NCI-H345 treated with DMSO at 0.1 percent for 48 hours (cell line): ENCODE data around the gene ZNF488.

ENCODE experiments used
- DNase-seq: peaks from one replicate; lab custom pipeline; 2025; ENCODE audit not compliant: unreplicated experiment; lab: John Stamatoyannopoulos, UW

The ZNF488 gene

DNA sequence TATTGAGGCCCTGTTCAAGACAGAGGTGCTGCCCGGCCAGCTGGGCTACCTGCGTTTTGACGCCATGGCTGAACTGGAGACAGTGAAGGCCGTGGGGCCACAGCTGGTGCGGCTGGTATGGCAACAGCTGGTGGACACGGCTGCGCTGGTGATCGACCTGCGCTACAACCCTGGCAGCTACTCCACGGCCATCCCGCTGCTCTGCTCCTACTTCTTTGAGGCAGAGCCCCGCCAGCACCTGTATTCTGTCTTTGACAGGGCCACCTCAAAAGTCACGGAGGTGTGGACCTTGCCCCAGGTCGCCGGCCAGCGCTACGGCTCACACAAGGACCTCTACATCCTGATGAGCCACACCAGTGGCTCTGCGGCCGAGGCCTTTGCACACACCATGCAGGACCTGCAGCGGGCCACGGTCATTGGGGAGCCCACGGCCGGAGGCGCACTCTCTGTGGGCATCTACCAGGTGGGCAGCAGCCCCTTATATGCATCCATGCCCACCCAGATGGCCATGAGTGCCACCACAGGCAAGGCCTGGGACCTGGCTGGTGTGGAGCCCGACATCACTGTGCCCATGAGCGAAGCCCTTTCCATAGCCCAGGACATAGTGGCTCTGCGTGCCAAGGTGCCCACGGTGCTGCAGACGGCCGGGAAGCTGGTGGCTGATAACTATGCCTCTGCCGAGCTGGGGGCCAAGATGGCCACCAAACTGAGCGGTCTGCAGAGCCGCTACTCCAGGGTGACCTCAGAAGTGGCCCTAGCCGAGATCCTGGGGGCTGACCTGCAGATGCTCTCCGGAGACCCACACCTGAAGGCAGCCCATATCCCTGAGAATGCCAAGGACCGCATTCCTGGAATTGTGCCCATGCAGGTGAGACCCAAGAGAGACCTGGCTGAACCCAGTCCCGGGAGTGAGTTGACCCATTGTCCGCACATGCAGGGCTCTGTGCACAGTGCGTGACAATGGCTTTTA is 33.1 kb downstream of the ZNF488 start:
- no peak for DNase-seq

DNA sequence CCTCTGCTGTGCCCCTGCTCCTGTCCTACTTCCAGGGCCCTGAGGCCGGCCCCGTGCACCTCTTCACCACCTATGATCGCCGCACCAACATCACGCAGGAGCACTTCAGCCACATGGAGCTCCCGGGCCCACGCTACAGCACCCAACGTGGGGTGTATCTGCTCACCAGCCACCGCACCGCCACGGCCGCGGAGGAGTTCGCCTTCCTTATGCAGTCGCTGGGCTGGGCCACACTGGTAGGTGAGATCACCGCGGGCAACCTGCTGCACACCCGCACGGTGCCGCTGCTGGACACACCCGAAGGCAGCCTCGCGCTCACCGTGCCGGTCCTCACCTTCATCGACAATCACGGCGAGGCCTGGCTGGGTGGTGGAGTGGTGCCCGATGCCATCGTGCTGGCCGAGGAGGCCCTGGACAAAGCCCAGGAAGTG is 34.1 kb downstream of the ZNF488 start:
- DNase-seq, result no peak

DNA sequence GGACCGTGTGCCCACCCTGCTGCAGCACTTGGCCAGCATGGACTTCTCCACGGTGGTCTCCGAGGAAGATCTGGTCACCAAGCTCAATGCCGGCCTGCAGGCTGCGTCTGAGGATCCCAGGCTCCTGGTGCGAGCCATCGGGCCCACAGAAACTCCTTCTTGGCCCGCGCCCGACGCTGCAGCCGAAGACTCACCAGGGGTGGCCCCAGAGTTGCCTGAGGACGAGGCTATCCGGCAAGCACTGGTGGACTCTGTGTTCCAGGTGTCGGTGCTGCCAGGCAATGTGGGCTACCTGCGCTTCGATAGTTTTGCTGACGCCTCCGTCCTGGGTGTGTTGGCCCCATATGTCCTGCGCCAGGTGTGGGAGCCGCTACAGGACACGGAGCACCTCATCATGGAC is 34.6 kb downstream of the ZNF488 start:
- DNase-seq, result no peak

DNA sequence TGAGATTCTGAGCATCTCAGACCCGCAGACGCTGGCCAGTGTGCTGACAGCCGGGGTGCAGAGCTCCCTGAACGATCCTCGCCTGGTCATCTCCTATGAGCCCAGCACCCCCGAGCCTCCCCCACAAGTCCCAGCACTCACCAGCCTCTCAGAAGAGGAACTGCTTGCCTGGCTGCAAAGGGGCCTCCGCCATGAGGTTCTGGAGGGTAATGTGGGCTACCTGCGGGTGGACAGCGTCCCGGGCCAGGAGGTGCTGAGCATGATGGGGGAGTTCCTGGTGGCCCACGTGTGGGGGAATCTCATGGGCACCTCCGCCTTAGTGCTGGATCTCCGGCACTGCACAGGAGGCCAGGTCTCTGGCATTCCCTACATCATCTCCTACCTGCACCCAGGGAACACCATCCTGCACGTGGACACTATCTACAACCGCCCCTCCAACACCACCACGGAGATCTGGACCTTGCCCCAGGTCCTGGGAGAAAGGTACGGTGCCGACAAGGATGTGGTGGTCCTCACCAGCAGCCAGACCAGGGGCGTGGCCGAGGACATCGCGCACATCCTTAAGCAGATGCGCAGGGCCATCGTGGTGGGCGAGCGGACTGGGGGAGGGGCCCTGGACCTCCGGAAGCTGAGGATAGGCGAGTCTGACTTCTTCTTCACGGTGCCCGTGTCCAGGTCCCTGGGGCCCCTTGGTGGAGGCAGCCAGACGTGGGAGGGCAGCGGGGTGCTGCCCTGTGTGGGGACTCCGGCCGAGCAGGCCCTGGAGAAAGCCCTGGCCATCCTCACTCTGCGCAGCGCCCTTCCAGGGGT is 35.2 kb downstream of the ZNF488 start:
- no peak for DNase-seq

DNA sequence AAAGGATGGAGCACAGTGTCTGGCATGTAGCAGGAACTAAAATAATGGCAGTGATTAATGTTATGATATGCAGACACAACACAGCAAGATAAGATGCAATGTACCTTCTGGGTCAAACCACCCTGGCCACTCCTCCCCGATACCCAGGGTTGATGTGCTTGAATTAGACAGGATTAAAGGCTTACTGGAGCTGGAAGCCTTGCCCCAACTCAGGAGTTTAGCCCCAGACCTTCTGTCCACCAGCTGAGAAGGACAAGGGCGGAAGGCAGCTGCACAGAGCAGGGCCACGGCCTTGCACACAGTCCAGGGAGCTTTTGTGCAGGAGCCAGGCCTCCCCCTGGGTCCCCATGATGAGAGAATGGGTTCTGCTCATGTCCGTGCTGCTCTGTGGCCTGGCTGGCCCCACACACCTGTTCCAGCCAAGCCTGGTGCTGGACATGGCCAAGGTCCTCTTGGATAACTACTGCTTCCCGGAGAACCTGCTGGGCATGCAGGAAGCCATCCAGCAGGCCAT is 35.9 kb downstream of the ZNF488 start, which contains the start of gene RBP3:
RBP3 (plus strand) TSS at position 226 of the 514 bp plus-strand sequence; CDS start at position 348, 122 bp downstream.
- no peak for DNase-seq

DNA sequence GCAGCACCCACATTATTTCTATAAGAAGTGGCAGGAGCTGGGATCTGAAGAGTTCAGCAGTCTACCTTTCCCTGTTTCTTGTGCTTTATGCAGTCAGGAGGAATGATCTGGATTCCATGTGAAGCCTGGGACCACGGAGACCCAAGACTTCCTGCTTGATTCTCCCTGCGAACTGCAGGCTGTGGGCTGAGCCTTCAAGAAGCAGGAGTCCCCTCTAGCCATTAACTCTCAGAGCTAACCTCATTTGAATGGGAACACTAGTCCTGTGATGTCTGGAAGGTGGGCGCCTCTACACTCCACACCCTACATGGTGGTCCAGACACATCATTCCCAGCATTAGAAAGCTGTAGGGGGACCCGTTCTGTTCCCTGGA is 36.8 kb downstream of the ZNF488 start:
- DNase-seq, result no peak

DNA sequence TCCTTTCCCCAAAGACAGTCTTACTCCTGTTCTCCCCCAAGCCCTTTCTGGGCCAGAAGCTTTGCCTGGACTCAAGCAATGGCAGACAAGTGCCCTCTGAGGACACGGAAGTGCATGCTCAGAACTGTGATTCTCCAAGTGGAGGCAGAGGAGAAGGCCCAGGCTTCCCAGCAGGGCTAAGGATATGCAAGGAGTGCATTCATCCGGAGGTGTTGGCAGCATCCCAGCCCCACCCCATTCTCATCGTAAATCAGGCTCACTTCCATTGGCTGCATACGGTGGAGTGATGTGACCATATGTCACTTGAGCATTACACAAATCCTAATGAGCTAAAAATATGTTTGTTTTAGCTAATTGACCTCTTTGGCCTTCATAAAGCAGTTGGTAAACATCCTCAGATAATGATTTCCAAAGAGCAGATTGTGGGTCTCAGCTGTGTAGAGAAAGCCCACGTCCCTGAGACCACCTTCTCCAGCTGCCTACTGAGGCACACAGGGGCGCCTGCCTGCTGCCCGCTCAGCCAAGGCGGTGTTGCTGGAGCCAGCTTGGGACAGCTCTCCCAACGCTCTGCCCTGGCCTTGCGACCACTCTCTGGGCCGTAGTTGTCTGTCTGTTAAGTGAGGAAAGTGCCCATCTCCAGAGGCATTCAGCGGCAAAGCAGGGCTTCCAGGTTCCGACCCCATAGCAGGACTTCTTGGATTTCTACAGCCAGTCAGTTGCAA is 37.4 kb downstream of the ZNF488 start:
- no peak for DNase-seq

DNA sequence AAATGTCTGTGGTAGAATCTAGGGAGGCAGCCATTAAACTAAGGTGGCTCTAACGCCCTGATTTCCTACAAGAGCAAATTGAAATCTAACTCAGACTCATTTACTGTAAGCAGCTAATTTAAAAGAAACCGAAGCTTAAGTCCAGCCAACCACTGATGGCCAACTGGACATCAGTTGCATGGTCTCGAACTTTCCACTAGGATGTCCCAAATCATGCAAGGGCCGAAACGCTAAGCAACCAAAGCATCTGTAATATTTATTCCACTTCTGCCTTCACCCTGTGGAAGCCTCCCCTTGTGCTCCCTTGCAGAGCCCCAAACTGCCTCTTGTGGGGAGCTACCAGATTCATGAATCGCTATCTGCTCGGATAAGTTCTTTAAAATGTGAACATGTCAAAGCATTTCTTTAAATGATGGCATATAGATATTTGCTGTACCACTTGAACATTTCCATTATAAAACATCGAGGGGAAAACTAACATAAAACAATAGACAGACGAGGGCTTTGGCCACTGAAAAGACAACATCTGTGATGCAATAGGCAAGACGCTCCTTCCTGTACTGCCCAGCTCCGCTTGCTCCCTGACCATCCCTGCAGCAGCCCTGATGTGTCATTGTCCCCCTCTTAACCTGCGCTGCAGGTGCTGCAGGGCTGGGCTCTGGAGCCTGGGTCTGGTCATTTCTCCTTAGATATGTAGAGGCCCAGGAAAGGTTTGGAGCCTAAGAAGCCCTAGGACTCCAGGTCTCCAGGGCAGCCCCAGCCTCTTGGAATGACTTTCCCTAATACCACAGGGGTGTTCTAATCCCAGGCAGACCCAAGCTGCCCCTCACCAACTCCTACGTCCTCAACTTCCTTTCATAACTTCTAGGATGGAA is 38.9 kb downstream of the ZNF488 start:
- DNase-seq, result no peak

DNA sequence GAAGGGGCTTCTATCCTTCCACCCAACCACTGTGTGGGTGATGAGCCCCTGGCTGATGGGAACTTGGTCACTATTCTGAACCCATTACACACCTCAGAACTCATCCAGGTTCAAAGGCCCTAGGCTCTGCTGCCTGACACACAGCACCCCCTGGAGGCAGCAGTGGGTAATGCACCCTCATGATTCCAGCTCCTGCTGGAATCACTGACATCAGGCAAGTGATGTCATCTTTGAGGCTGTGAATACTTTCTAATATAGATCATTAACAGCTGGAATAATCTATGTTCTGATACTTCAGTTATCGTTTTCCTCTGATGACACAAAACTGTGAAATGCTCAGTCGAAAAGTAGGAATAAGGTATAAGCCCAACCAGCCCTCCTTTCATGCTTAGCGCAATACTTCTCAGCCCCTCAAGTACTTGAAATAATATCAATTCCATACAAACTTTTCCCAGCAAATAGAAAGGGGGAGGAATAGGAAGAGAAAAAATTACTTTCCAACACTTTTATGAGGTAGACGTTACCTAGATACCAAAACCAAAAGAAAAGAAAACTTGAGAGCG is 43.4 kb downstream of the ZNF488 start:
- no peak for DNase-seq

DNA sequence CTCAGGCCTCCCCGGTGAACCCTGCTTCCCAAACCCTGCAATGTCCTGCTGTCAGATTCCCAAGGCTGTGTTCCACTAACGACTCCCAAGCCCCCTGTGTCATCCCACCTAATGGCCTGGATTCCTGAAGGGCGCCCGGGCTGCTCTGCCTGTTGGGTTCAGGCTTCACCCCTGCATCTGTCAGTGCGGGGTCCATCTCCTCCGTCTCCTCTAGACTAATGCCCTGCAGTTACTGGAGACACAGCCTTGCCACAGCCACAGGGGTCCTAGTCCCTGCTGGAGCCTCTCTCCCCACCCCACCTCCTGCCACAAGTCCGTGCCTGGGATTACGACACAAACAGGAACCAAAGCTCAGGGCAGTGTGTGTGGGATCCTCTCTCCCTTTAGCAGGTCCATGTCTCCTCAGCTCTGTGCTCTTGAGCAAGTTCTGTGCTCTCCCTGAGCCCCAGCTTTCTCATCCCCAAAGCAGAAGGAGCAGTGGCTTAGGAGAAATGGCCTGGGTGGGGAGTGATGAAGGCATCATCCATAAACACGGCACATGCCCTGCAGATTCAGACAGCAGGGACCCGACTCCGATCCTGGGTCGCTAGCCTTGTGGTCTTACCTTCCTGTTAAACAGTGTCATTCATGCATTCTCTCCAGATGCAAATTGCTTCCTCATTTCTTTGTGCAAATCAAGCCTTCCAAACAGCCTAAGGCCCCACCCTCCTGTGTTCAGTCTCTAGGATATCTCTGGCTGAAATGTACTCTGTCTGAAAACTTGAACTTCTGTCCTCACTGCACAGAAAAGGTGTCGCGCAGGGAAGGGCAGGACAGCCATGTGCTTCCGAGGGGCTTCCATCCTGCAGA is 44.1 kb downstream of the ZNF488 start:
- no peak for DNase-seq

DNA sequence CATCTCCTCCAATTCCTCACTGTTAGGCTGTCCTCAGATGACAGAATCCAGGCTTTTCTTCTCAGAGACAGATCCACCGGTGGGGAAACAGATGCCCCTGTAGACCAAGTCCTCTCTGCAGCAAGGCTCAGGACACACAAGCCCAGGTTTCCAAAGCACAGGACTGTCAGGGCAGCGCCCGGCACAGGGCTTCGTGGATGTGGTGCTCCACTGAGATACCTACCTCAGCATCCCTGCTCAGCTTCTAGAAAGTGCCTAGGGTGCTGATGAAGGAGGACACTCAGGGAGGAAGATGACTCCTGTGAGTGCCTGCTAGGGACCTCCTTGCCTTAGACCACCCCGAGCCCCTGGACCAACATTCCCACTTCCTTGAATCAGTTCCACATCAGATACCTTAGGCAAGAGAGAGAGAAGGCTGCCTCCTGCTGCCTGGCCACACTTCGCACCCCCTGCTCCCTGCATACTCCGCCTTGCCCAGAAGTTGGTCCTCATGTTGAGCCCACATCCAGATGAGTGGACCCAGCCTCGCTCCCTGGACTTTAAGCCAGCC is 44.8 kb downstream of the ZNF488 start:
- no peak for DNase-seq

DNA sequence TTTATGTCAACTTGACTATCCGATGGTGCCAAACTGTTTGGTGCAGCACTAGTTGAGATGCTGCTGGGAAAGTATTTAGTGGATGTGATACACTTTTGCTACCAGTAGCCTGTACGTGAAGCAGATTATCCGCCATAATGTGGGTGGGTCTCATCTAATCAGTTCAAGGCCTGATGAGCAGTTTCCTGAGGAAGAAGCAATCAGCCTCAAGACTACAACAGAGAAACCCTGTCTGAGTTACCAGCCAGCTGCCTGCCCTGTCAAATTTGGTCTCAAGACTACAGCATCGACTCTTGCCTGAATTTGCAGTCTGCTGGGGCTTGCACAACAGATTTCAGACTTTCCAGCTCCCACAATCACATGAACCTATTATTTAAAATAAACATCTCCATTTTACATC is 46.8 kb downstream of the ZNF488 start:
- no peak for DNase-seq

DNA sequence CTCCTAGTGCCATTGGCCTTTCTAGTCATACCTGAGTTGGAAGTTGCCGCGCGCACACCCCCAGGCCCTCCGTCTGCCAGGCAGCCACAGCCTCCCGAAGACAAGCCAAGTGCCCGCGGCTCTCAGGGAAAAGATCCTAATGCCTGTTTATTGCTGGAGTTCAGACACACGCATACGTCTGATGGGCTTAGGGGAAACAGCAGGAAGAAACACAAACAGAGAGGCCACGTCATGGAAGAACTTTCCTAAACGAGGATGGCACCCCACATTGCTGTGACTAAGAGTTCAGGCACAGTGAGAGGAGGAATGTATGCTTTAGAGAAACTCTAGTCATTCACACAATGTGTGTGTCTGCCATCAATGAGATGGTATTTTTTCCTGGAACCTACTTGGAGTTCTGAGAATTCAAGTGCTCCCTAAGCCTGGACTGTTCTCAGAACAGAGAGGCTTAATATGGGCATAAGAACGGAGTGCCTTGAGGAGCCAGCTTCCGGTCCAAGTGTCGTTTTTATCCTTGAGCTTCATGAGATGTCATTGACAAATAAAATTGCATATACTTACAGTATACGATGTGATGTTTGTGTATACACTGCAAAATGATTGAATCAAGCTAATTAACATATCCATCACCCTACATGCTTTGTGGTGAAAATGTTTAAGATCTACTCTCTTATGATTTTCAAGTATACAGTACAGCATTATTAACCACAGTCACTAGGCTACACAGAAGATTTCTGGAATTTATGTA is 47.5 kb downstream of the ZNF488 start:
- no peak for DNase-seq

DNA sequence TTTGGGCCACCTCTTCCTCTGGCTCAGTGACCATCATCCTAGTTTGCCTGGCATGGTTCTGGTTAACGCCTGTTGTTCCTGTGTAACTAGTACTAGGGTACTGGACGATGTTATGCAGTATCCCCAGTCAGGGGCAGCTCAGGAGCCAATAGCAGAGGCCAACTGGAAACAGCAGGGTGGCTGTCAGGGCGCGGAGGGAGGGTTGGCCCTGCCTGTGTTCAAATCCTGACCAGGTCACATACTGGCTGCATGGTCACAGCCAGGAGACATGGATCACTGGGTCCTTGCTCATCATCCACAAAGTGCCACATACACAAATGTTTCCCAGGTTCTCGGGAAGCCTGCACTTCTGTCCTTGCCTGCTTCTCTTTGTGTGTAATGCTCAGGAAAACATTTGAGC is 48.2 kb downstream of the ZNF488 start:
- DNase-seq, result no peak

DNA sequence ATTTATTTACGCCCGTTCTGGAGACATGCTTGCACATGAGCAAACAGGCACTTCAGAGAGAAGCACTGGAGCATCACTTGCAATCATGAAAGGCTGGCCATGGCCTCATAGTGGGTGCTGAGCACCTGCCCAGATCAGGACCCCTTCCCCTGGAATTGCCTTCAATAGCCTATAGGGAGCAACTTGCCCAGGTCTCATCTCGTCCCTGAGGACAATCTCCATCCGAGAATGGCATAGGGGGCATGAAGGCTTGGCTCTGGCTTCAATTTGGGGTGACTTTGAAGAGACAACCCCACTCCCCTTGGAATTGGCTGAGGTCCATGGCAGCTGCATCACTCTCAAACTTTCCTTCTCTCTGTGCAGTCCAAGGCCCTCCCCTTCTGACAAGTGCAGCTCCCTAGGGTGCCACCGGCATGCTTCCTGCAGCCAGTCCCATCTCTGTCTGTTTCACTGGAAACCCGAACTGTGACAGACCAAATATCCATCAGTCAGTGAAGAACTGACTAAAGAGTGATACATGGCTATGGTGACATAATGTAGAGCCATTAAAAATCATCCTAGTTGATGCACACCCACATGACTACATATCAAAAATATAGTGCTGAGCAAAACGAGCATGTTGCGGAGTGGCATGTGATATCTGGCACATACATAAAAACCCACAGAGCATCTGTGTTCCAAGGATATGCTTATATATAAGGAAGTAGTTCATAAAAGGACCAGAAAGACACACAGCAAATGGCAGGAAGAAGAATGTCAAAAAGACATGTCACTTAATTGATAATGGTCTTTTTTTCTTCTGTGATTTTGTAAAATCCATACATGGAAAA is 49.4 kb downstream of the ZNF488 start:
- DNase-seq, result no peak

DNA sequence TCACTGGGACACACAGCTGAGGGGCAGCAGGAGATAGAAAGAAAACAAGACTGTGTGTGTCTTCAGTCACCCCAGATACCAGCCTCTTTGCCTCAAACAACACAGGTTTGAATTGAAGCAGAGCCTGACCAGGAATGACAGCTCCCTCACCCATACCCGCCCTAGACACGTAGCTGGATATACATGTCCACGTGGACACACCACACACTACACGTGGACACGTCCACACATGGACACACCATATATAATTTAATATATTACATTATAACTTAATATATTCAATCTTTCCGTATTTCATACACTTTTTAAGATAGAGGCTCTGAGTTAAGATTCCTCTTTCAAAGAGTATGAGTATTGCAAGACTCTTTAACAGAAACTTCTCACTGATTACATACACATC is 50.6 kb downstream of the ZNF488 start:
- DNase-seq, result no peak

DNA sequence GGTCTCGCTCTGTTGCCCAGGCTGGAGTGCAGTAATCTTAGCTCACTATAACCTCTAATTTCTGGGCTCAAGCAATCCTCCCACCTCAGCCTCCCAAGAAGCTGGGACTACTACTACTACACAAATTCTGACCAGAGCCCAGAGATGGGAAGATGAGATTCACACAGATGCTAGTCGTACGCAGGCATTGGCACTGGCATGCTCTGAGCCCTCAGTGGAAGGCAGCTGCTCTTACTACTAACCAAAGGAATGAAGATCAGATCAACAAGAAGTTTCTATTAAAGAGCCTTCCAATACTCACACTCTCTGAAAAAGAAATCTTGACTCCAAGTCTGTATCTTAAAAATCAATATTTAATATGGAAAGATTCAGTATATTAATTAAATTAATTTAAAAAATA is 51.1 kb downstream of the ZNF488 start:
- DNase-seq, result no peak
